ENCODE measurements around the gene CACFD1. TPM values are rescaled to one million over a fixed set of nuclear protein-coding genes. Genes with fewer than 3 reads are reported as not detected.

CACFD1 gene
- total and polyA plus RNA-seq, 9 of the 15 experiments (the other 6 are each of a cell fraction or from before 2014, with no cell fraction given) = 0.11 to 1.4 (median 1.1) TPM; not detected in 2

DNA sequence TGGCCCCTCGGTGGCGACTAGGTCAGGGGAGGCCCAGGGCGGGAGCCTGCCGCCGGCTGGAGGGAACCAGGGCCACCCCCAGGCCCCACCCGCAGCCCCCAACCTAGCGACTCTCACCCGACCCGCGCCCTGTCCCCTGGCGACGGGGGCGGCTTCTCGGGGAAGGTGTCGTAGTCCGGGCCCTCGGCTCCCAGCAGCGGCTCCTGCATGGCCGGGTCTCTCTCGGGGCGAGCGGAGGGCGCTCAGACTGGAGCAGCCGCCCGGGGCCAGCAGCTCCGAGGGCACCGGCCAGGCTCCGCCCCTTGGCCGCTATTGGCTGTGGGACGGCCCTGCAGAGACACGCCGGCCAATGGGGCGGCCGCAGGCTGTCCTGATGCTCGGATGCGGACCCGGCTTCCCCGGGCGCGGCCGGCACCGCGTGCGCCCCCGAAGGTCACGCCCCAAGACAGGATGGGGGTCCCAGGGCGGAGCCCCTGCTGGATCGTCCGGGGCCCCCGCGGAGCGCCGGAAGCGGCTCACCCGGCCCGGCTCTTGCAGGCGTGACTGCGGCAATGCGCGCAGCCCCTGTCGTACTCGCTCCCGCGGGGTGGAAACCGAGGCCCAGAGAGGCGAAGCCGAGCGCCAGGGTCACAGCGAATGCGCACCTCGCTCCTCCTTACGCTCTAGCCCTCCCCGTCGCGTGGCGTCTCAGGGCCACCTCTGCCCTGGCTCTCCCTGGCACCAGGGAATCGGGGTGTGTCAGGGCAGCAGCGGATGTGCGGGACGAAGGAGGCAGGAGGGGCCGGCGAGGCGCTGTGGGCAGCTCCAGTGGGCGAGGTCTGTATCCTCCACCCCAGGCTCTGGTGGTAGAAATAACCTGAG is 19.3 kb downstream of the CACFD1 start, which contains the start of gene SLC2A6 (continued):
- TF ChIP-seq, protein P1, sequence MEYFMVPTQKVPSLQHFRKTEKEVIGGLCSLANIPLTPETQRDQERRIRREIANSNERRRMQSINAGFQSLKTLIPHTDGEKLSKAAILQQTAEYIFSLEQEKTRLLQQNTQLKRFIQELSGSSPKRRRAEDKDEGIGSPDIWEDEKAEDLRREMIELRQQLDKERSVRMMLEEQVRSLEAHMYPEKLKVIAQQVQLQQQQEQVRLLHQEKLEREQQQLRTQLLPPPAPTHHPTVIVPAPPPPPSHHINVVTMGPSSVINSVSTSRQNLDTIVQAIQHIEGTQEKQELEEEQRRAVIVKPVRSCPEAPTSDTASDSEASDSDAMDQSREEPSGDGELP (CRISPR knock-in tag; IDR thresholded peaks at IDR 0.05; ENCODE audit: borderline replicate concordance) = 0 out of 2 replicates have a peak, but pooled peaks have one; percentile 14
- TF ChIP-seq MAZ (CRISPR knock-in tag; conservative IDR thresholded peaks at IDR 0.05 in 1 of 2, IDR thresholded peaks at IDR 0.05 in 1 of 2) = no peak

DNA sequence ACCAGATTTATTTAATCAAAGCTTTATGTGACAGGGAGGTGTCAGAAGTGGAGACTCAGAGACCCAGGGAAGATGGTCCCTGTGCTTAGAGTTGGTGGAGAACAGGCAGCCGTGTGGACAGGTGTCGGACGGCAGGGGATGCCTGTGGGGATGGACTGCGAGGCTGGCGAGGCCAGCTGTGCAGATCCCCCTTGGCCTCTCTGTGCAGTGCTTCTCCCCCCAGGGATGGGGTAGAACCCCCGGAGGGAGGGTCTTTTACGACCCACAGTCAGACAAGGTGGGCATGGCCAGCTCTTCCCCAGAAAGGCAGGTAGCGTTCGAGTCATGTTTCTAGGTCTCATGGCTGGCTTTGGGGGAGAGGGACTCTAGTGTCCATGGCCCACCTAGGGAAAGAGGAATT is 23.8 kb downstream of the CACFD1 start:
- FAIRE-seq = no peak
- Histone ChIP-seq H3K4me2 (ENCODE audit: insufficient read depth, low read length) (no peak overlapping the region), H3K27ac (ENCODE audit: extremely low read depth, low read depth, low read length) (no peak overlapping the region), H3K9me3 (replicated peaks; ENCODE audit: control insufficient read depth, insufficient read depth, low read depth, low read length) (no peaks in the 10 kb centered on the region), H3K4me3 (no peak overlapping the region), H4K20me1 (replicated peaks; ENCODE audit: control insufficient read depth, insufficient read depth, low read length) (no peaks in the 10 kb centered on the region), H3K79me2 (ENCODE audit: control insufficient read depth, insufficient read depth, low read length) (no peaks in the 10 kb centered on the region), H2AFZ (ENCODE audit: low read depth, low read length) (no peak overlapping the region), H3K36me3 (ENCODE audit: control insufficient read depth, insufficient read depth, low read length) (no peaks in the 10 kb centered on the region), H3K4me1 (replicated peaks in 1 of 2; ENCODE audit: control insufficient read depth in 2 of 2, insufficient read depth in 2 of 2, low read length in 2 of 2) (peaks cover 0 to 38% of the 10 kb centered on the region in 2 experiments; a peak in 3 of 5 replicates), H3K9ac (ENCODE audit: insufficient read depth in 1 of 2, low read depth in 2 of 2, low read length in 2 of 2) (no peak overlapping the region), H3K27me3 (ENCODE audit: control insufficient read depth in 2 of 2, insufficient read depth in 2 of 2, low read length in 2 of 2) (peaks cover 11 to 49% of the 10 kb centered on the region in 2 experiments), H3K9me1 (ENCODE audit: control insufficient read depth, insufficient read depth, low read length) (no peaks in the 10 kb centered on the region)
- no peak for TF ChIP-seq SMARCB1 (IDR thresholded peaks at IDR 0.05; ENCODE audit: insufficient read length, low read depth)
- TF ChIP-seq, protein P2, sequence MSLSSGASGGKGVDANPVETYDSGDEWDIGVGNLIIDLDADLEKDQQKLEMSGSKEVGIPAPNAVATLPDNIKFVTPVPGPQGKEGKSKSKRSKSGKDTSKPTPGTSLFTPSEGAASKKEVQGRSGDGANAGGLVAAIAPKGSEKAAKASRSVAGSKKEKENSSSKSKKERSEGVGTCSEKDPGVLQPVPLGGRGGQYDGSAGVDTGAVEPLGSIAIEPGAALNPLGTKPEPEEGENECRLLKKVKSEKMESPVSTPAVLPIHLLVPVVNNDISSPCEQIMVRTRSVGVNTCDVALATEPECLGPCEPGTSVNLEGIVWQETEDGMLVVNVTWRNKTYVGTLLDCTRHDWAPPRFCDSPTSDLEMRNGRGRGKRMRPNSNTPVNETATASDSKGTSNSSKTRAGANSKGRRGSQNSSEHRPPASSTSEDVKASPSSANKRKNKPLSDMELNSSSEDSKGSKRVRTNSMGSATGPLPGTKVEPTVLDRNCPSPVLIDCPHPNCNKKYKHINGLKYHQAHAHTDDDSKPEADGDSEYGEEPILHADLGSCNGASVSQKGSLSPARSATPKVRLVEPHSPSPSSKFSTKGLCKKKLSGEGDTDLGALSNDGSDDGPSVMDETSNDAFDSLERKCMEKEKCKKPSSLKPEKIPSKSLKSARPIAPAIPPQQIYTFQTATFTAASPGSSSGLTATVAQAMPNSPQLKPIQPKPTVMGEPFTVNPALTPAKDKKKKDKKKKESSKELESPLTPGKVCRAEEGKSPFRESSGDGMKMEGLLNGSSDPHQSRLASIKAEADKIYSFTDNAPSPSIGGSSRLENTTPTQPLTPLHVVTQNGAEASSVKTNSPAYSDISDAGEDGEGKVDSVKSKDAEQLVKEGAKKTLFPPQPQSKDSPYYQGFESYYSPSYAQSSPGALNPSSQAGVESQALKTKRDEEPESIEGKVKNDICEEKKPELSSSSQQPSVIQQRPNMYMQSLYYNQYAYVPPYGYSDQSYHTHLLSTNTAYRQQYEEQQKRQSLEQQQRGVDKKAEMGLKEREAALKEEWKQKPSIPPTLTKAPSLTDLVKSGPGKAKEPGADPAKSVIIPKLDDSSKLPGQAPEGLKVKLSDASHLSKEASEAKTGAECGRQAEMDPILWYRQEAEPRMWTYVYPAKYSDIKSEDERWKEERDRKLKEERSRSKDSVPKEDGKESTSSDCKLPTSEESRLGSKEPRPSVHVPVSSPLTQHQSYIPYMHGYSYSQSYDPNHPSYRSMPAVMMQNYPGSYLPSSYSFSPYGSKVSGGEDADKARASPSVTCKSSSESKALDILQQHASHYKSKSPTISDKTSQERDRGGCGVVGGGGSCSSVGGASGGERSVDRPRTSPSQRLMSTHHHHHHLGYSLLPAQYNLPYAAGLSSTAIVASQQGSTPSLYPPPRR (CRISPR knock-in tag; IDR thresholded peaks at IDR 0.05; ENCODE audit: borderline replicate concordance) = no peak
- no peak for TF ChIP-seq STAT5B (CRISPR knock-in tag; IDR thresholded peaks at IDR 0.05)
- no peak for TF ChIP-seq SRF (CRISPR knock-in tag; IDR thresholded peaks at IDR 0.05)
- no peak for TF ChIP-seq LEF1 (IDR thresholded peaks at IDR 0.05)
- TF ChIP-seq, protein P3, sequence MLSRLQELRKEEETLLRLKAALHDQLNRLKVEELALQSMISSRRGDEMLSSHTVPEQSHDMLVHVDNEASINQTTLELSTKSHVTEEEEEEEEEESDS (CRISPR knock-in tag; IDR thresholded peaks at IDR 0.05) = no peak
- no peak for TF ChIP-seq ARHGAP35 (IDR thresholded peaks at IDR 0.05; ENCODE audit: partially characterized antibody)
- TF ChIP-seq, protein P4, sequence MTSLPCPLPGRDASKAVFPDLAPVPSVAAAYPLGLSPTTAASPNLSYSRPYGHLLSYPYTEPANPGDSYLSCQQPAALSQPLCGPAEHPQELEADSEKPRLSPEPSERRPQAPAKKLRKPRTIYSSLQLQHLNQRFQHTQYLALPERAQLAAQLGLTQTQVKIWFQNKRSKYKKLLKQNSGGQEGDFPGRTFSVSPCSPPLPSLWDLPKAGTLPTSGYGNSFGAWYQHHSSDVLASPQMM (CRISPR knock-in tag; IDR thresholded peaks at IDR 0.05) = no peak
- no peak for TF ChIP-seq NFIC (IDR thresholded peaks at IDR 0.05)
- no peak for TF ChIP-seq U2AF2 (optimal IDR thresholded peaks at IDR 0.05; ENCODE audit: low read depth, low read length)
- TF ChIP-seq ETS2 (tag; IDR thresholded peaks at IDR 0.05; ENCODE audit: borderline replicate concordance, poor library complexity, severe bottlenecking) = no peak
- BruUV-seq (replicated peaks) = no TSS peak
- in situ Hi-C loops (cut with MboI) (no loop called here), intact Hi-C loops (cut with micrococcal nuclease) (no loop called here)
- no peak for ATAC-seq
- 10% methylated on average over 7 of the region's 9 CpGs for WGBS (ENCODE audit: insufficient coverage, low coverage, missing lambda C conversion rate)
- POLR2A ChIA-PET = no interaction called here
- CTCF ChIA-PET (ENCODE audit: low intra/inter-chr PET ratio) = no interaction called here
- DNase-seq (ENCODE audit: extremely low read depth in 1 of 4, low spot score in 3 of 4) = no peak
